IPS-NIHi11 (cell line): ENCODE data around the gene SMYD5.
"Not testable (repeated sequence)": the region's sequence is repeated elsewhere in the genome, so short reads cannot be mapped to it uniquely, and the experiment has no call there.

ENCODE experiments used
- DNase-seq: peaks from one replicate; pipeline ENCODE4 v3.0.0; 2012; ENCODE audit warnings: mixed read lengths, low spot score

SMYD5 gene

DNA sequence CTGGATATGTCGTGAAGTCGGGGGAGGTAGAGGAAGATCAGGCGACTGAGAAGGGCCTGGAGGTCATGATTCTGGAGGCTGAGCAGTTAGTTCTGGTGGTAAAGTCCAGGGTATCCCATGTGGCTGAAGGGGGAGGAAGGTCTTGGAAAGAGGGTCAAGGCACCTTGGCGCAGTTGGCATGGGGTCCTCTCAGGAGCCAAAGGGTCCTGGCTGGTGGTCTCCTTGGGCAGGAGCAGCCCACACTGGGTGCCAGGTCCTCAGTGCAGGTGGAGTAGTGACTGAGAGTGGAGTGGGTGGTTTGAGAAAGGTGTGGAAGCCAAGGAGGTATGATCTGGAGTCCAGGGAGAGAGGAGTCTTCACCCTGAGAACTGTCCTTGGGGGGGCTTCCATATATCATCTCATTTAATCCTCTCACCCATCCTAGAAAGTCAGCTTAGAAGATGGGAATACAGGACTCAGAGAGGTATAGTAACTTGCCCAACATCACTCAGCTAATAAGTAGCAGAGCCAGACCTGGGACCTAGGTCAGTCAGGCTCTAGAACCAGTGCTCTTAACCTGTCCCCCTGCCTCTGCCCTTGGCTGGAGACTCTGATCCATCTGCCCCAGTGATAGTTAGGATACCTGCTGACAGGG lies 45.8 kb downstream of the SMYD5 start:
- no peak for DNase-seq

DNA sequence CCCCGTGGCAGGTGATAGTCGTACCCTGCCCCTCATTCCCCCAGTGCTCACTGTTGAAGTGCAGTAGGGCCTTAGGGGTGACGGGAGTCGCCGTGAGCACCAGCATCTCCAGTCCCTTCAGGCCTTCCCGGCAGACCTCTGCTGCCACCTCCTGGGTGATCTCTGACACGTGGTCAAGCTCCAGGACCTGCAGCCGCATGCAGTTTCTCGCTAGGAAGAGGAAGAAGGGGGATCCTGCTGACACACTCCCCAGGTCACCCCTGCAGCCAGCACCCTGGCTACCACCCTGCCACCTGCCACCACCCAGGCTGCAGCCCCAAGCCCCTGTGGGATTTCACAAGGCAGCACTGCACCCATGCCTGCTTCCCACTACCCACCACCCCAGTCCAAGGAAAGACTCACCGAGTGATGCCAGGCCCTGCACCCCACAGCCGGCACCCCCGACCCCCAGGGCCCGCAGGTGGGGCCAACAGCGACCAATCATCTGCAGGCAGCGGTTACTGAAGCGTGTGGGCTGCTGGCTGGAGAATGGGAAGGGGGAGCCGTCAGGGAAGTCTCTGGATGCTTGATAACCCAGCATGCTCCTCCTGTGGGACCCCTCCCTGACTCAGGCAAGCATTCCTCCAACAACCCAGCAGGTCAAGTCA lies 46.4 kb downstream of the SMYD5 start:
- DNase-seq: peak; percentile 87

DNA sequence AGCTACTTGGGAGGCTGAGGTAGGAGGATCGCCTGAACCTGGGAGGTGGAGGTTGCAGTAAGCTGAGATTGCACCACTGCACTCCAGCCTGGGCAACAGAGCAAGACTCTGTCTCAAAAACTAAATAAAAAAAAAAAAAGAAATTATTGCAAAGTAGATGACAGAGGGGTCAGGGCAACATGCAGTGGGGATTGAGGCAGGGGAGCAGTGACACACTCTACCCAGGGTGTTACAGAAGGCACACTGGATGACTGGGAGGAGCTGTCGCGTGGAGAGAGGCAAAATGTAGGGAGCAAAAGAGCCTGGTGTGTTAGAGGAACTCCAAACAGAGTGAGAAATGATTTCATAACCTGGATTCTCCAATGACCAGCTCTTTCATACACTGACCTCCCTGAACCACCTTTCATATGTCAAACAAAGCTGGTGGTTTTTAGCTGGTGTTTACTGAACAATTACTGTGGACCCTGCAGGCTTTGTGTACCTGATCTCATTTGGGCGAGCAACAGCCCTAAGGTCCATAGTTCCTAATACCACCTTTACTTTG lies 48.1 kb downstream of the SMYD5 start:
- DNase-seq: no peak

DNA sequence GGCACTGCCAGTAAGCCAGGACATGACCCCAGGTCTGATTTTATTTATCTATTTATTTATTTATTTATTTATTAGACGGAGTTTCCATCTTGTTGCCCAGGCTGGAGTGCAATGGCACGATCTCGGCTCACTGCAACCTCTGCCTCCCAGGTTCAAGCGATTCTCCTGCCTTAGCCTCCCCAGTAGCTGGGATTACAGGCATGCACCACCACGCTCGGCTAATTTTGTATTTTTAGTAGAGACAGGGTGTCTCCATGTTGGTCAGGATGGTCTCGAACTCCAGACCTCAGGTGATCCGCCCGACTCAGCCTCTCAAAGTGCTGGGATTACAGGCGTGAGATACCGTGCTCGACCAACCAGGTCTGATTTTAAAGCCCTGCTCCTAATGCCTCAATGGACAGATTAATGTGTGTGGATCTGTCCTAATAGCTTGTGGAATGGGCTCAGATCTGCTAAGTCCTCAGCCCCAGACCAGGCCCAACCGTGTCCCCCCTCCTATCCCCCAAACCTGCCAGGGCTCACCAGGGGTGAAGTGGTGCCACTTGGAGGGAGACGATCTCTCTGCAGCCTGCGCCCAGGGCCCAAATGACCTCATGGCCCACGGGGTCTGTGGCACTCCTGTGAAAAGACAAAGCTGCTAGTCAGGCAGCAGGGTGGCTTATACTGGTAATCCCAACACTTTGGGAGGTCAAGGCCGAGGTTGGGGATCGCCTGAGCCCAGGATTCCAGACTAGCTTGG lies 48.8 kb downstream of the SMYD5 start:
- not testable (repeated sequence) for DNase-seq

DNA sequence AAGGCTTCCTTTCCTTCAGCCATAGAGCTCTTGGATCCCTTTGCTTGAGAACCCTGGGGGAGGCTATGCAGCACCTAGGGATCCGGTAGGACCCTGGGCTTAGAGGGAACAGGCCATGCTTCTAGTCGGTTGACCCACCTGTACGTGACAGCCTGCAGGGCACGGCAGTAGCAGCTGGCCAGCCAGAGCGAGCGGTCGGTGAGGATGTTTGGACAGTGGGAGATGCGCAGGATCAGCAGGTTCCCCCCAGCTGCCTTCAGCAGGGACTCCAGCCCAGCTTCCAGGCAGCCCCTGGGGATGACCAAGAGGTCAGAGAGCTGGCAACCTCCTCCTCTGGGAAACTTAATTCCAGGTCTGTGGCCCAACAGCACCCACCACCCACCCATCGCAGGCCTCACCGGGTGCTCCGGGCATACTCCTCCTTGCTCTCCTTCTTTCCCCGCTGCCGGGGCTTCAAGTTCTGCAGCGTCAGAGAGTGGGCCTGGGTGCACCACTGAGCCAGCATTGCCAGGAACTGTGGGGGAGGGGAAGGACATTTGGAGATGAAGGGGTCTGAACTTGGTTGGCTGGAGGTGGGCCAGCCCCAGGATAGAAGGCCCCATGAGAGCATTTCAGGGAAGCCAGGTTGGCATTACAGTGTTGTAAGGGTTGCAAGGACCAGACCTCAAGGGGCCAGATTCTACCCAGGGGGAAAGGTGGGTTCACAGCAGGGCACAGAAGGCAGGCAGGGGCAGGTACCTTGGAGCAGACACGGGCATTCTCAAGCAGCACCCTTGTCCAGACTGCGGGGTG lies 49.7 kb downstream of the SMYD5 start:
- no peak for DNase-seq

DNA sequence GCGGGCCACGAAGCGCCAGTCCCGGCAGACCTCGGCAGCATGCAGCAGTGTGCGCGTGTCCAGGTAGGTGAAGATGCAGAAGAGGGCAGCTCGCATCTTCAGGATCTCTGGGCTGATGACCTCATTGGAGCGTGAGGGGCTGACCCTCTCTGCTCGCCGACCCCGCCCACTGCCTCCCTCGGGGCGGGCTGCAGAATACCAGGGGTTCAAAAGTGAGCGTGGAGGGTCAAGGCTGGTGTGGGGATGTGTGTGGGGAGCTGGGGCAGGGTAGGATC lies 50.2 kb downstream of the SMYD5 start:
- DNase-seq: no peak

DNA sequence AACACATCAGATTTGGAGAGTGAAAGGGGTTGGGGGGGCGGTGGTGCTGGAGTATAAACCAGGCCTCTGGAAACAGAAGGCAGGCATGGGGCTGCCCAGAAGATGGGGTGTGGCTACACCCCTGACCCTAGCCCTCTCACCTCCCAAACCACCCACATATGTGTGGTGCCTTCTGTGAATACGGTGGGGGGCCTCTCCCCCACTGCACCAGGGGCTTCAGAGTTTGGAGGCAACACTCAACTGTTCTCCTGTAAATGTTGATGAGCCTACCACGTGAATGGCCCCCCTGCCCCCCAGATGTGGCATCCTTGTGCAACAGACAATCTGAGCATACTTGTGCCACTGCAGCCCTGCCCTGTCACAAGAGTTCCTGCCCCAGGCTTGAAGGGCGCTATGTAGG lies 50.7 kb downstream of the SMYD5 start:
- DNase-seq: no peak

DNA sequence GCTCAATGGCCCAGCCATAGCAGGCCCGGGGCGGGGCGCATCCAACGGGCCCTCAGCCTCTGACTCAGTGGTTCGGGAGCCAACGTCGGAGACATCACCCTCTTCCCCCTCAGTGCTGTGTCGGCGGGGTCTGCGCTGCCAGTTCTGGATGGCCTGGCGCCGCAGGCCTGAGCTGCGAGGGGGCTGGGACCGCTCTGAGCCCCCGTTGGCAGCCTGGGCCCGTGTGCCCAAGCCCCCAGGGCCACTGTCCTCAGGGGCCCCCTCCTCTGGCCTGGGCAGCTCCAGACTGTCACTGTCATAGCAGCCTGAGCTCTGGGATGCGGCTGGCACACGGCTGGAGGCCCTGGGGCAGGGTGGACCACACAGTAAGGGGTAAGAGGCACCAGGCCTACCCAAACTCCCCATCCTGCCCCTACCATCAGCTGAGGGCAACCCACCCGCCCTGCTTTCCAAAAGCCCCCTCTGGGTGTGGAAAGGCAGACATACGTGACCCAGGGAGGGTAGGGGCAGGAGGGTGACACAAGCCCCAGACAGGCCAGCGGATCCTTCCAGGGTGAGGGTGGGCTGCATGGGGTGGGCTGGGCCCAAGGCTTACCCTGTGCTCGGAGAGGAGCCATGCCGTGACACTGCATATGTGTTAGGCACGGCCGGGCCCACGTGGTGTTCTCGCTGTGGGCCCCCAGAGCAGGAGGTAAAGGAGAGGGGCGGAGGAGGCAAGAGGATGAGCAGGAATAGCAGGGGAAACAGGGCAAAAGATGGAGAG lies 51.4 kb downstream of the SMYD5 start:
- DNase-seq: no peak

DNA sequence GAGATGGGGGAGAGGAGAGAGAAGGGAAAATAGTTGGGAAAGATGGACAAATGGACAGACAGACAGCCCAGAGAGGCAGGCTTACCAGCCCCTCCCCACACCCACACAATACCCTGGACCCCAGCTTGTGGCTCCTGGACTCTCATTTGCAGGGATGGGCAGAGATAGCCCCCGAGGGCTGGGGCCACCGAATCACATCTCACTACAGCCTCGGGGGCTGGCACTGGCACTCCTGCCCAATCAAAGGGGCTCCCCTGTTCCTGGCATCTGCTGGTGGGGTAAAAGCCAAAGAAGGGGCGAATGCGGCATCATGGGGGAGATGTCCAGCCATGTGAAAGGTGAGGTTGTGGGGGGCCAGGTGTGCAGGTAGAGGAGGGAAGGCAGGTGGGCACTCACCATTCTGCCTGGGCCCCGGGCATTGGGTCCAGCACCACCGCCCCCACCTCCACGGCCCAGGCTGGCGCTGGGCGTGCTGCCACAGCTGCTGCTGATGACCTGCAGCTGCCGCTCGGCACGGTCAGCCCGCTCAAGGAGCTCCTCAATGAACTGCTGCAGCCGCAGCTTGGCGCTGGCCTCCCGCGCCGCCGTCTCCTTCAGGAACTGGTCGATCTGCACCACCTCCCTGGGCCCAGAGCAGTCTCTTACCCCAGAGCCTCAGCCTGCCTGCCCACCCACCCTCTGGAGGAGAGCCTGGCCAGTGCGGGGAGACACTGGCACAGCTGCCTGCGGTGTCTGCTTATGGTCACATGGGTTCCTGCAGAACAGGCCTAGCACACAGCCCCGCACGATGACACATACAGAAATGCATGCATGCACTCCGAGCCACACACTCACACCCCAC lies 52.2 kb downstream of the SMYD5 start:
- no peak for DNase-seq

DNA sequence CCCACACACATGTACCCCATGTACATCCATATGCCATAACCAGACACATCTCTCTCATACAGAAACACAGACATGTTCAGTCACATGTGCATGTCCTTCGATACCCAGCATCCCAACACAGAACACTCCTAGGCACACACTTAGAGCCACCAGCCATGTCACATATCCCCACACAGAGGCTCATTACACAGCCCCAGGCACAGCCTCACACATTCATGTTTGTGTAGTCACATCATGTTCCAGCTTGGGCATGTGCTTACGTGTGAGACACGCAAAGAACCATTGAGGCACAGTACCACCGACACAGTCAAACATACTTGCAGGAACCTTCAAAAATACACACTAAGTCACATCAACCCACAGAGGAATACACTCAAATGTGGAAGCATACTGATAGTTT lies 53.0 kb downstream of the SMYD5 start:
- no peak for DNase-seq

DNA sequence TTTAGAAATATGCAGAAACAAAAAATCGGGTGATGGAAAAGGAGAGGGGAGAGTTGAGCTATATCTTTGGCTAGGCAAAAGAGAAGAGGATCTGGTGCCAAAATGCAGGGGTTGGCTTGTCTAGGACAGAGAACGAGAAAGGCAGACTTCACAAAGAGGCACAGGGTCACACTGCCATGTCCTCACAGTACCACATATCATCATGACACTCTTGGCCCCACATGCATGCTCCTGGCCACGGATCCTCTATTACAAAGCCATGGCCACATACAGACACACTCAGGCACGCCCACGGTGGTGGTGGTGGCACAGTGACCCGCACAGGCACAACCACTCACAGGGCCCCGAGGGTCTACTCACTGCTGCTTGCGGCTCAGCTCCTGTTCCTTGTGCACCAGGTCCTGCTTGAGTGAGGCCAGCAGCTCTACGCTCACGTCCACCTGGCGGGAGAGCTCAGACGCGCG lies 54.4 kb downstream of the SMYD5 start:
- no peak for DNase-seq

DNA sequence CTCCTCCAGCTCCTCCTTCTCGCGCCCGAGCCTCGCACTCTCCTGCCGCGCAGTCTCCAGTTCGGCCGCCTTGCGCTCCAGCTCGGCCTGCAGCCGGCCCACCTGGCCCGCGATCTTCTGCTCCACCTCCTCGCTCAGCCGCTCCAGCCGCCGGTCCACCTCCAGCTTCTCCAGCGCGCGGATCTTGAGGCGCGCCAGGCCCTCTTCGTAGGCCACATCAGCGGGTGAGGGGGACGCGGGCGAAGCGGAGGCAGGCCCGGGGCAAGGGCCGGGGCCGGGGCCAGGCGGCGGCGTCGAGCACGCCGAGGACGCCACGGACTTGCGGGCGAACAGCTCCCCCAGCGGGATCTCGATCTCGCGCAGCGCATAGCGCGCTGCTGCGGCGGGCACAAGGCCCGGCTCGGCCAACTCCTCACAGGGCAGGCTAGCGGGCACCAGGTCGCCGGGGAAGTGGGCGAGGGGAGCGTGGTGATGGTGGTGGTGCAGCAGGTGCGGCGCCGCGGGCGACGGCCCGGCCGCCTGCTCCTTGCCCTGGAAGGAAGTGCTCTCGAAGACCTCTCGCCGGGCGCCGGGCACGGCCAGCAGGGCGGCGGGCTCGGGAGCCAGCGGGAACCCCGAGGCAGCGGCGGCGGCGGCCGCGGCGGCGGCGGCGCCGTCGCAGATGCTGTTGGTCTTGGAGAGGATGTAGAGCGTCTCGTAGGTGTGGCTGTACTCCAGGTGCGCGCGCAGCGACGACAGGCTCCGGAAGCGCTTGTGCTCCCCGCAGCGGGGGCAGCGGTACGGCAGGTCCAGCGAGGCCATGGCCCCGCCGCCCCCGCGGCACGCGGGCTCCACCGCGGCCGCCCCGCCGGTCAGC lies 55.0 kb downstream of the SMYD5 start:
- DNase-seq: peak; percentile 93

DNA sequence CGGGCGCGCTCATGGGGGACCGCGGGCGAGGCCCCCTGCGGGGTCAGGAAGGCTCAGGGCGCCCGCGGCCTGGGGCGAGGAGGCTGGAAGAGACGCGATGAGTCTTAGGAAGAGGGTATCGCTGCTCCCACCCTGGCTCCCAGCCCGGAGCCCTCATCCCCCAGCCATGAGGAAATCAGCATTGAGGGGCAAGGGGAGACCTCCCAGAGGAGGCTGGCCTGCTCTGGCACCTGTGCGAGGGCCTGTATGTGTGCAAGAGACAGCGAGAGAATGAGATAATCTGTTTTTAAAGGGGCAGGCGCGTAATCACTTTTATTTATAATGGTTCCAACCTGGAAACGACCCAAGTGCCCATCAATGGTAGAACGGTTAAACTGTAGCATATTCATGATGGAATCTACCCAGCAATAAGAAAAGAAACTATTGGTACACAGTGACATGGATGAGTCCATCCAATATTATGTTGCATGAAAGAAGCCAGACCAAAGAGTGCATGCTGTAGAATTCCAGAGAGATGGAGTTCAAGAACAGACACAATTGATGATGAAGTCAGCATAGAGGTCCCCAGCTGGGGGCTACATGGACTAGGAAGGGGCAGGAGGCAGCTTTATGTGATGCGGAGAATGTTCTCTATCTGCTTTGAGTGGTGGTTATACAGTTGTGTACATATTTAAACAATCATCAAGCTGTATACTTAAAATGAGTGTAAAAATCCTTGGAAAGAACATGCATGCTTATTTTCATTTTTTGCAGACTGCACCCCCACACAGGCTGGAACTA lies 55.8 kb downstream of the SMYD5 start:
- no peak for DNase-seq

DNA sequence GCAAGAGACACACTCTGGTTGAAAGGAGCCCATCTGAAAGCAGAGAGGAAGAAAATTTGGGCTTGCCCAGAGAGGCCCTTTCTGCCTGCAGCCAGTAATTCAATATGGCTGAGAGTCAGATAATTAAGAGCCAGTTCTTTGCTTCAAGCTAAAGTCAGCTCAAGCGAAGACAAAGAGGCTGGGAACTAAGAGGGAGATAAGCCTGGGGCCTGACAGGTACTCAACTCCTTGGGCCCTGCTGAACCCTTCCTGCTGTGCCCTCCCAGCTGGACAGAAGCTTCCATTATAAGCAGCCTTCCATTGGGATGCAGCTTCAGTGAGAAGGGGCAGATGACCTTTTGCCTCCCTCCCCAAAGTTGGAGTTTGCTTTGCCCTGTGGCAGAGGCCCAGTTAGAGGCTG lies 58.2 kb downstream of the SMYD5 start:
- no peak for DNase-seq
